ENCODE measurements around the gene VWCE.

GRCh38 chr11:61333550-61334433 lies 38.7 kb upstream of the VWCE start:
- TF ChIP-seq CTCF (IDR thresholded peaks at IDR 0.05) (no peak), ZFX (IDR thresholded peaks at IDR 0.05; ENCODE audit: borderline replicate concordance) (no peak)
